Neural cell (in vitro differentiated cells): ENCODE measurements around the gene ITGA1. TPM values are rescaled to one million over a fixed set of nuclear protein-coding genes. Genes with fewer than 3 reads are reported as not detected.

Experiments used
- H2AFZ ChIP-seq: fragments of 200-600, 300-800 bp; sonication (generic), shearing (Covaris generic); 2 replicates; pipeline ENCODE4 v1.6.0; 2014; ENCODE audit warnings: low read depth, mild to moderate bottlenecking, antibody characterized with exemption, low read length, moderate library complexity
- H3F3A ChIP-seq: fragments of 200-600 bp; shearing (Covaris generic); 2 replicates; pipeline ENCODE4 v1.6.1; 2016; ENCODE audit warnings: mild to moderate bottlenecking, moderate library complexity, mixed read lengths, antibody characterized with exemption, low read length; ENCODE audit not compliant: insufficient read depth, poor library complexity, severe bottlenecking
- H3K27ac ChIP-seq: fragments of 200-600, 300-800 bp; sonication (generic), shearing (Covaris generic); 2 replicates; pipeline ENCODE4 v1.5.1; 2014; ENCODE audit warnings: mild to moderate bottlenecking, low read length, moderate library complexity
- H3K27me3 ChIP-seq: fragments of 300-800, 200-600 bp; sonication (generic), shearing (Covaris generic); 2 replicates; pipeline ENCODE4 v1.6.0; 2014; ENCODE audit warnings: mild to moderate bottlenecking, low read depth, low read length, moderate library complexity; ENCODE audit not compliant: insufficient read depth
- H3K36me3 ChIP-seq: fragments of 300-800, 200-600 bp; sonication (generic), shearing (Covaris generic); 2 replicates; pipeline ENCODE4 v1.5.1; 2014; ENCODE audit warnings: mild to moderate bottlenecking, antibody characterized with exemption, low read length, moderate library complexity; ENCODE audit not compliant: insufficient read depth
- H3K4me2 ChIP-seq: fragments of 300-800, 200-600 bp; sonication (generic), shearing (Covaris generic); 2 replicates; pipeline ENCODE4 v1.6.0; 2014; ENCODE audit warnings: mild to moderate bottlenecking, low read length
- H3K4me3 ChIP-seq: fragments of 300-800, 200-600 bp; sonication (generic), shearing (Covaris generic); 2 replicates; pipeline ENCODE4 v1.5.1; 2014; ENCODE audit warnings: mild to moderate bottlenecking, low read length, moderate library complexity
- H3K79me2 ChIP-seq: fragments of 200-600 bp; shearing (Covaris generic); replicated peaks from 2 replicates; pipeline ENCODE4 v1.6.0; 2014; ENCODE audit warnings: mild to moderate bottlenecking, low read length, moderate library complexity; ENCODE audit not compliant: insufficient read depth
- H3K9ac ChIP-seq: fragments of 300-800, 200-600 bp; sonication (generic), shearing (Covaris generic); 2 replicates; pipeline ENCODE4 v1.6.1; 2016; ENCODE audit warnings: mild to moderate bottlenecking, low read length, mixed read lengths
- H3K9me2 ChIP-seq: fragments of 200-600 bp; shearing (Covaris generic); 2 replicates; pipeline ENCODE4 v1.6.1; 2016; ENCODE audit warnings: mild to moderate bottlenecking, low read length, mixed read lengths; ENCODE audit not compliant: insufficient read depth
- H3K9me3 ChIP-seq: fragments of 200-600, 300-800 bp; sonication (generic), shearing (Covaris generic); 2 replicates; pipeline ENCODE4 v1.6.1; 2016; ENCODE audit warnings: mild to moderate bottlenecking, mixed run types, low read length, moderate library complexity, mixed read lengths
- H4K20me1 ChIP-seq: fragments of 200-600 bp; shearing (Covaris generic); 2 replicates; pipeline ENCODE4 v1.6.1; 2016; ENCODE audit warnings: mild to moderate bottlenecking, mixed run types; ENCODE audit not compliant: insufficient read depth
- EP300 ChIP-seq: fragments of 450-650 bp; conservative IDR thresholded peaks from 2 replicates; pipeline ENCODE4 v1.6.1; 2014; ENCODE audit warnings: antibody characterized with exemption, mild to moderate bottlenecking, moderate library complexity; ENCODE audit not compliant: poor library complexity, severe bottlenecking
- EZH2 ChIP-seq: fragments of 200-600, 300-800 bp; shearing (Covaris generic), sonication (generic); IDR thresholded peaks from 2 replicates; pipeline ENCODE4 v1.6.1; 2014; ENCODE audit warnings: antibody characterized with exemption, low read length, borderline replicate concordance, mild to moderate bottlenecking; ENCODE audit not compliant: insufficient read depth, poor library complexity, severe bottlenecking
- MXI1 ChIP-seq: fragments of 450-650 bp; conservative IDR thresholded peaks from 2 replicates; pipeline ENCODE4 v1.6.1; 2014; ENCODE audit warnings: antibody characterized with exemption, mild to moderate bottlenecking; ENCODE audit not compliant: poor library complexity, severe bottlenecking
- POLR2AphosphoS5 ChIP-seq: IDR thresholded peaks from 2 replicates; pipeline ENCODE4 v1.6.1; 2012
- RAD21 ChIP-seq: fragments of 450-650 bp; conservative IDR thresholded peaks from 2 replicates; pipeline ENCODE4 v1.6.1; 2014; ENCODE audit warnings: antibody characterized with exemption, mild to moderate bottlenecking, moderate library complexity
- SMC3 ChIP-seq: fragments of 450-650 bp; conservative IDR thresholded peaks from 2 replicates; pipeline ENCODE4 v1.6.1; 2014; ENCODE audit warnings: antibody characterized with exemption, mild to moderate bottlenecking, moderate library complexity; ENCODE audit not compliant: poor library complexity
- TAF1 ChIP-seq: IDR thresholded peaks from 2 replicates; pipeline ENCODE4 v1.6.1; 2012; ENCODE audit warnings: low read depth
- polyA plus RNA-seq: library from polyadenylated mRNA; depleted of rRNA; stranded (reverse); fragments of >200 nt; gene quantifications from 2 replicates; pipeline ENCODE4 v1.2.3, GENCODE V29; 2014
- TF ChIP-seq, protein P1 (sequence below): fragments of 450-650 bp; IDR thresholded peaks from 2 replicates; pipeline ENCODE4 v1.5.1; 2014; ENCODE audit warnings: antibody characterized with exemption, mild to moderate bottlenecking, moderate library complexity; ENCODE audit not compliant: poor library complexity, severe bottlenecking
- TF ChIP-seq, protein P2 (sequence below): IDR thresholded peaks from 2 replicates; pipeline ENCODE4 v1.6.1; 2012; ENCODE audit warnings: borderline replicate concordance

ITGA1 gene
- polyA plus RNA-seq, 1 donor from 2014 or later: 0.15 TPM

DNA sequence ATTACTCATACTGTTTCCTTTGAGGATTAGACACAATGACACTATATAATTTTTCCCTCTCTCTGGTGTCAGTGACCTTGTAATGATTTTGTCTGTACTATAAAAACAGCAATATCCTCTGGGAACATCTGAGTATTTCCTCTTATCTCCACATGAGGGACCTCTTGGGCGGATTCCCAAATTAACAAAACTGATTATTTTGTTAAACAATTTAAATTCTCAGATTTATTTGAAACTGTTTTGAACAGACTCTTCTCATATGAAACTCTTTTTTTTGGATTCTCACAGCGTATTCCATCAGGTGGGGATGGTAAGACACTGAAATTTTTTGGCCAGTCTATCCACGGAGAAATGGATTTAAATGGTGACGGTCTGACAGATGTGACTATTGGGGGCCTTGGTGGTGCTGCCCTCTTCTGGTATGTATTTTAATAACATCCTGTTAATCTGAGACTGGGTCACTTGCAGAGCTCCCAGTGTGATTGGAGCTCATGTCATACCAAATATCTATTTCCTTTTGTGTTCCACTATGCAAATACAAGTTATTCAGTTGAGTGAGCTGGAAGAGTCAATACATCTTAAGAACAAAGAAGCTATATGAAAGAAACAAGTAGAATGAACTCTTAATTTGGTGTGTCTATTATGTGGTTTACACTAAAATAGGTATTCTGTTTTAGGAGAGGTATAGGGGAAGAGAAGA is 127.6 kb downstream of the ITGA1 start:
- Histone ChIP-seq H3K4me2 (no peak overlapping the region), H3K9ac (no peak overlapping the region), H3K9me2 (no peaks in the 10 kb centered on the region), H4K20me1 (no peaks in the 10 kb centered on the region), H3K9me3 (no peaks in the 10 kb centered on the region), H2AFZ (no peak overlapping the region), H3K27me3 (no peaks in the 10 kb centered on the region), H3K27ac (no peak overlapping the region), H3F3A (no peaks in the 10 kb centered on the region), H3K79me2 (no peaks in the 10 kb centered on the region), H3K36me3 (no peaks in the 10 kb centered on the region), H3K4me3 (peak overlapping the region; percentile 17)
- TF ChIP-seq POLR2AphosphoS5 (no peak), SMC3 (peak; percentile 66), RAD21 (peak; percentile 66), TAF1 (no peak), MXI1 (no peak), EZH2 (no peak), EP300 (no peak)
- TF ChIP-seq, protein P1, sequence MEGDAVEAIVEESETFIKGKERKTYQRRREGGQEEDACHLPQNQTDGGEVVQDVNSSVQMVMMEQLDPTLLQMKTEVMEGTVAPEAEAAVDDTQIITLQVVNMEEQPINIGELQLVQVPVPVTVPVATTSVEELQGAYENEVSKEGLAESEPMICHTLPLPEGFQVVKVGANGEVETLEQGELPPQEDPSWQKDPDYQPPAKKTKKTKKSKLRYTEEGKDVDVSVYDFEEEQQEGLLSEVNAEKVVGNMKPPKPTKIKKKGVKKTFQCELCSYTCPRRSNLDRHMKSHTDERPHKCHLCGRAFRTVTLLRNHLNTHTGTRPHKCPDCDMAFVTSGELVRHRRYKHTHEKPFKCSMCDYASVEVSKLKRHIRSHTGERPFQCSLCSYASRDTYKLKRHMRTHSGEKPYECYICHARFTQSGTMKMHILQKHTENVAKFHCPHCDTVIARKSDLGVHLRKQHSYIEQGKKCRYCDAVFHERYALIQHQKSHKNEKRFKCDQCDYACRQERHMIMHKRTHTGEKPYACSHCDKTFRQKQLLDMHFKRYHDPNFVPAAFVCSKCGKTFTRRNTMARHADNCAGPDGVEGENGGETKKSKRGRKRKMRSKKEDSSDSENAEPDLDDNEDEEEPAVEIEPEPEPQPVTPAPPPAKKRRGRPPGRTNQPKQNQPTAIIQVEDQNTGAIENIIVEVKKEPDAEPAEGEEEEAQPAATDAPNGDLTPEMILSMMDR: peak; percentile 71
- TF ChIP-seq, protein P2, sequence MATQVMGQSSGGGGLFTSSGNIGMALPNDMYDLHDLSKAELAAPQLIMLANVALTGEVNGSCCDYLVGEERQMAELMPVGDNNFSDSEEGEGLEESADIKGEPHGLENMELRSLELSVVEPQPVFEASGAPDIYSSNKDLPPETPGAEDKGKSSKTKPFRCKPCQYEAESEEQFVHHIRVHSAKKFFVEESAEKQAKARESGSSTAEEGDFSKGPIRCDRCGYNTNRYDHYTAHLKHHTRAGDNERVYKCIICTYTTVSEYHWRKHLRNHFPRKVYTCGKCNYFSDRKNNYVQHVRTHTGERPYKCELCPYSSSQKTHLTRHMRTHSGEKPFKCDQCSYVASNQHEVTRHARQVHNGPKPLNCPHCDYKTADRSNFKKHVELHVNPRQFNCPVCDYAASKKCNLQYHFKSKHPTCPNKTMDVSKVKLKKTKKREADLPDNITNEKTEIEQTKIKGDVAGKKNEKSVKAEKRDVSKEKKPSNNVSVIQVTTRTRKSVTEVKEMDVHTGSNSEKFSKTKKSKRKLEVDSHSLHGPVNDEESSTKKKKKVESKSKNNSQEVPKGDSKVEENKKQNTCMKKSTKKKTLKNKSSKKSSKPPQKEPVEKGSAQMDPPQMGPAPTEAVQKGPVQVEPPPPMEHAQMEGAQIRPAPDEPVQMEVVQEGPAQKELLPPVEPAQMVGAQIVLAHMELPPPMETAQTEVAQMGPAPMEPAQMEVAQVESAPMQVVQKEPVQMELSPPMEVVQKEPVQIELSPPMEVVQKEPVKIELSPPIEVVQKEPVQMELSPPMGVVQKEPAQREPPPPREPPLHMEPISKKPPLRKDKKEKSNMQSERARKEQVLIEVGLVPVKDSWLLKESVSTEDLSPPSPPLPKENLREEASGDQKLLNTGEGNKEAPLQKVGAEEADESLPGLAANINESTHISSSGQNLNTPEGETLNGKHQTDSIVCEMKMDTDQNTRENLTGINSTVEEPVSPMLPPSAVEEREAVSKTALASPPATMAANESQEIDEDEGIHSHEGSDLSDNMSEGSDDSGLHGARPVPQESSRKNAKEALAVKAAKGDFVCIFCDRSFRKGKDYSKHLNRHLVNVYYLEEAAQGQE: no peak

DNA sequence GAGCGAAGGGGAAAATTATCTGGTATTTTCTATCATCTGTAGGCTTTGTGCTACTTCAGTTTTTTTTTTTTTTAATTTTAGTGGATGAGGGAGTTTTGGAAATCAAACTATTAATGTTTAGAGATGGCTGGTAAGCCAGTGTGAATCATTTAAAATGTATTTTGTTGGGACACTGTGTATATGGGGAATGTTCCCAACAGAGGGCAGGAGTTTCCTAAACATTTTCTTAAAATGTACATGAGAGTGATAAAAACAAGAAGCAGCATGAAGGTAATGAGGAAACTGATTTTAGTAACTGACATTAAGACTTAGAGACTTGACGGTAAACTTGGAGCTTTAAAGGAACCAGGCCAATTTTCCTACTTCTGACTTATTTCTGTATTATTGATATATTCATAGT is 133.2 kb downstream of the ITGA1 start:
- TF ChIP-seq EZH2 (no peak), POLR2AphosphoS5 (no peak), RAD21 (no peak), TAF1 (no peak)
- TF ChIP-seq, protein P2: no peak
- TF ChIP-seq, protein P1: no peak
- Histone ChIP-seq H3K4me3 (no peak overlapping the region), H3F3A (no peaks in the 10 kb centered on the region), H2AFZ (no peak overlapping the region), H3K27ac (no peak overlapping the region), H3K9ac (no peak overlapping the region), H3K79me2 (no peaks in the 10 kb centered on the region), H3K36me3 (no peaks in the 10 kb centered on the region), H3K4me2 (no peak overlapping the region), H3K9me2 (no peaks in the 10 kb centered on the region), H3K27me3 (no peaks in the 10 kb centered on the region), H3K9me3 (no peaks in the 10 kb centered on the region), H4K20me1 (no peaks in the 10 kb centered on the region)
